ENCODE data around the gene DYNLL2. TPM values are rescaled to one million over a fixed set of nuclear protein-coding genes. Genes with fewer than 3 reads are reported as not detected.
A peak's percentile ranks its signal among the peaks of the same experiment; 100 is the strongest.
"Not testable (repeated sequence)": the region's sequence is repeated elsewhere in the genome, so short reads cannot be mapped to it uniquely, and the experiment has no call there.

Gene DYNLL2
- total RNA-seq, result 10 to 100 TPM; 30.1 to 31.9 TPM

- Mint-ChIP-seq H3K9me3 (no peaks in the 10 kb centered on the region), H3K36me3 (ENCODE audit: low read depth) (peaks cover 25% of the 10 kb centered on the region), H3K27ac (peak within 1 kb of the TSS; percentile 87), H3K4me3 (peak within 1 kb of the TSS; percentile 87), H3K27me3 (peaks cover 25% of the 10 kb centered on the region), H3K4me1 (peaks cover 42% of the 10 kb centered on the region)
- POLR2A ChIA-PET, result interaction anchor here (0.8 kb wide), 1 partner anchor 75 kb away, joined by 4 read pairs; no protein-coding TSS in a partner anchor
- DNase-seq, result peak; percentile 91
- CTCF ChIA-PET, result interaction anchor here (1.4 kb wide), 1 partner anchor 134 kb away, joined by 3 read pairs; no protein-coding TSS in a partner anchor
Observed at GRCh38 chr17:58082870-58083490, at the start of gene DYNLL2. Gene DYNLL2, plus strand, starts transcription at chr17:58083419. Its CDS starts 3,672 bp downstream, at chr17:58087091.

GRCh38 chr17:58039975-58040374 lies 43.2 kb upstream of the DYNLL2 start:
- Mint-ChIP-seq H3K9me3 (no peaks in the 10 kb centered on the region), H3K36me3 (ENCODE audit: low read depth) (no peaks in the 10 kb centered on the region), H3K4me1 (no peaks in the 10 kb centered on the region), H3K4me3 (no peak overlapping the region), H3K27ac (no peak overlapping the region), H3K27me3 (peaks cover 32% of the 10 kb centered on the region)
- CTCF ChIA-PET, result no interaction called here
- POLR2A ChIA-PET, result no interaction called here
- no peak for DNase-seq

DNA sequence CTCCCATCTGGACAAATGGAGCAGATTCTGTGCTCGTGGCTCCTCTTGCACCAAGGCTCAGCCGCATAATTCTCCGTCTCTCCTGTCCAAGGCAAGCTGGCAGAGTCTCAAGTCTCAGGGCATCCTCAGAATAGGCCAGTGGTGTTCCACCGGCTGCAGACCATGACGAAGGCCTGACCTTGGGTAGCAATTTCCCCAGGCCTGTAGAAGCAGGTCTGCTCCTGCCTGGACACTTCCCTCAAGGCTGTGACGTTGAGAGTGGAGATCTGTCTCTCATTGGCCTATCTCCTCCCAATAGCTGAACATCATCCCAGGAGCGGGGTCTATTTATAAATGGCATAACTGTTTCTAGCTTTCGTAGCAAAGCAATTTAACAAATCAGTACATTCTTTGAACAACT lies 42.8 kb upstream of the DYNLL2 start:
- Mint-ChIP-seq H3K4me3 (no peak overlapping the region), H3K36me3 (ENCODE audit: low read depth) (no peaks in the 10 kb centered on the region), H3K27ac (no peak overlapping the region), H3K9me3 (no peaks in the 10 kb centered on the region), H3K27me3 (peaks cover 30% of the 10 kb centered on the region), H3K4me1 (no peaks in the 10 kb centered on the region)
- CTCF ChIA-PET, result no interaction called here
- POLR2A ChIA-PET, result no interaction called here
- no peak for DNase-seq

DNA sequence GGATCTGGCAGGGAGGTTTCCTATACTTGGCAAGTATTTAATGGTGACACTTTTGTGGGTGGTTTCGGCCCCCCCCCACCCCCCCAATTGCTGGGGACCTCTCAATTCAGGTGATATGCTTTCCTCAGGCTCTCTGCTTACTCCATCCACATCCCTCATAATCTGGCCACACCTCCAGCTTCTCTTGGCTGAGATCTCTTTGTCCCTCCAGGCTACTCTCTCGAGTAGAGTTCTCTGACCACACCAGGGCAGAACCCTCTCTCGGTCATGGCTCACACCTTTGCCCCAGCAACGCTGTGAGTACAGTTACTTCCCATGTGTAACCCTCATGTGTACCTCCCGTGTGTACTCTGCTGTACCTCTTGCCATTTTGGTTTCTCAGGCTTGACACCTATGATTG lies 42.1 kb upstream of the DYNLL2 start:
- peaks cover 31% of the 10 kb centered on the region for H3K27me3 Mint-ChIP-seq
- H3K36me3 Mint-ChIP-seq (ENCODE audit: low read depth), result no peaks in the 10 kb centered on the region
- no peak overlapping the region for H3K27ac Mint-ChIP-seq
- H3K4me3 Mint-ChIP-seq, result no peak overlapping the region
- POLR2A ChIA-PET, result no interaction called here
- CTCF ChIA-PET, result no interaction called here
- no peaks in the 10 kb centered on the region for H3K4me1 Mint-ChIP-seq
- H3K9me3 Mint-ChIP-seq, result no peaks in the 10 kb centered on the region
- DNase-seq, result no peak

- Mint-ChIP-seq H3K9me3 (no peaks in the 10 kb centered on the region), H3K4me1 (no peaks in the 10 kb centered on the region), H3K27me3 (peaks cover 25% of the 10 kb centered on the region), H3K27ac (no peak overlapping the region), H3K4me3 (no peak overlapping the region), H3K36me3 (ENCODE audit: low read depth) (no peaks in the 10 kb centered on the region)
- ChIA-PET POLR2A (no interaction called here), CTCF (interaction anchor here (1.2 kb wide), 1 partner anchor 152 kb away, joined by 3 read pairs; no protein-coding TSS in a partner anchor)
- no peak for DNase-seq
Observed at GRCh38 chr17:58043221-58044181, 39.7 kb upstream of the DYNLL2 start.

DNA sequence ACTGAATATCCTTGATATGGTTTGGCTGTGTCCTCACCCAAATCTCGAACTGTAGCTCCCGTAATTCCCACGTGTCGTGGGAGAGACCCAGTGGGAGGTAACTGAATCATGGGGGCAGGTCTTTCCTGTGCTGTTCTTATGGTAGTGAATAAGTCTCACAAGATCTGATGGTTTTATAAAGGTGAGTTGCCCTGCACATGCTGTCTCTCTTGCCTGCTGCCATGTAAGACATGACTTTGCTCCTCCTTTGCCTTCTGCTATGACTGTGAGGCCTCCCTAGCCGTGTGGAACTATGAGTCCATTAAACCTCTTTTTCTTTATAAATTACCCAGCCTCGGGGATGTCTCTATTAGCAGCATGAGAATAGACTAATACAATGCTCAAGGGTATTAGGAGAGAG lies 39.0 kb upstream of the DYNLL2 start:
- H3K27ac Mint-ChIP-seq; DNase-seq; H3K36me3 Mint-ChIP-seq (ENCODE audit: low read depth); POLR2A ChIA-PET; H3K9me3 Mint-ChIP-seq; H3K4me1 Mint-ChIP-seq; H3K4me3 Mint-ChIP-seq: not testable (repeated sequence)
- peaks cover 24% of the 10 kb centered on the region for H3K27me3 Mint-ChIP-seq
- CTCF ChIA-PET, result interaction anchor here (1.1 to 1.2 kb wide), 2 partner anchors 20 to 153 kb away, joined by 3 read pairs; no protein-coding TSS in a partner anchor

GRCh38 chr17:58046239-58047094 lies 36.8 kb upstream of the DYNLL2 start:
- Mint-ChIP-seq H3K4me3 (no peak overlapping the region), H3K4me1 (no peaks in the 10 kb centered on the region), H3K27ac (no peak overlapping the region), H3K9me3 (no peaks in the 10 kb centered on the region), H3K27me3 (peaks cover 20% of the 10 kb centered on the region), H3K36me3 (ENCODE audit: low read depth) (no peaks in the 10 kb centered on the region)
- no peak for DNase-seq
- ChIA-PET CTCF (interaction anchor here (1.2 kb wide), 1 partner anchor 14 kb away, joined by 3 read pairs; no protein-coding TSS in a partner anchor), POLR2A (no interaction called here)

GRCh38 chr17:58047376-58048150 lies 35.7 kb upstream of the DYNLL2 start:
- Mint-ChIP-seq H3K4me1 (no peaks in the 10 kb centered on the region), H3K27ac (no peak overlapping the region), H3K27me3 (peaks cover 16% of the 10 kb centered on the region), H3K9me3 (no peaks in the 10 kb centered on the region), H3K4me3 (no peak overlapping the region), H3K36me3 (ENCODE audit: low read depth) (no peaks in the 10 kb centered on the region)
- CTCF ChIA-PET, result interaction anchor here (0.6 to 1.2 kb wide), 3 partner anchors 13 to 1115 kb away, joined by 3 to 5 read pairs (median 3); no protein-coding TSS in a partner anchor
- POLR2A ChIA-PET, result no interaction called here
- no peak for DNase-seq

GRCh38 chr17:58049533-58049932 lies 33.7 kb upstream of the DYNLL2 start:
- H3K36me3 Mint-ChIP-seq (ENCODE audit: low read depth), result no peaks in the 10 kb centered on the region
- H3K27me3 Mint-ChIP-seq, result peaks cover 12% of the 10 kb centered on the region
- H3K4me1 Mint-ChIP-seq, result peaks cover 7% of the 10 kb centered on the region
- CTCF ChIA-PET, result interaction anchor here (1.3 kb wide), 1 partner anchor 26 kb away, joined by 3 read pairs; no protein-coding TSS in a partner anchor
- no peak overlapping the region for H3K27ac Mint-ChIP-seq
- no peaks in the 10 kb centered on the region for H3K9me3 Mint-ChIP-seq
- no peak overlapping the region for H3K4me3 Mint-ChIP-seq
- POLR2A ChIA-PET, result no interaction called here
- DNase-seq, result no peak

DNA sequence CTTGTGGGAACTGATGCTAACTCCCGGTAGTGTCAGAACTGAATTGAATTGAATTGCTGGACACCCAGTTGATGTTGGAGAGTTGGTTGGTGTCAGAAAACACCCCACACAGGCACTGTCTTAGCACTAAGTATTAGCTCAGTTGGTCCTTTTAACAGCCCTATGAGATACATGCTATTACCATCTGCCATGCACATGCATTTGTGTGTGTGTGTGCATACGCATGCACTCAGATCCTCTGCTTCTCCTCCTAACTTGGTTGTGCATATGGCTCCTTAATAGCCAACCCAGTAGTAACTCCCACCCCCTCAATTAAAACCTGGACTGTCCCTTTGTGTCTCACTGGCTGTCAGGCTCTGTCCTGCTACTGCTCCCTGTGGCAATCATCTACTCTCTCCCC lies 32.3 kb upstream of the DYNLL2 start:
- ChIA-PET POLR2A (no interaction called here), CTCF (interaction anchor here (0.9 to 1.3 kb wide), 2 partner anchors 10 to 25 kb away, joined by 3 to 4 read pairs; no protein-coding TSS in a partner anchor)
- no peak overlapping the region for H3K4me3 Mint-ChIP-seq
- no peaks in the 10 kb centered on the region for H3K9me3 Mint-ChIP-seq
- H3K27ac Mint-ChIP-seq, result no peak overlapping the region
- peaks cover 12% of the 10 kb centered on the region for H3K27me3 Mint-ChIP-seq
- no peak for DNase-seq
- H3K36me3 Mint-ChIP-seq (ENCODE audit: low read depth), result no peaks in the 10 kb centered on the region
- H3K4me1 Mint-ChIP-seq, result peaks cover 7% of the 10 kb centered on the region

GRCh38 chr17:58051468-58051867 lies 31.8 kb upstream of the DYNLL2 start:
- POLR2A ChIA-PET, result no interaction called here
- no peak overlapping the region for H3K27ac Mint-ChIP-seq

DNA sequence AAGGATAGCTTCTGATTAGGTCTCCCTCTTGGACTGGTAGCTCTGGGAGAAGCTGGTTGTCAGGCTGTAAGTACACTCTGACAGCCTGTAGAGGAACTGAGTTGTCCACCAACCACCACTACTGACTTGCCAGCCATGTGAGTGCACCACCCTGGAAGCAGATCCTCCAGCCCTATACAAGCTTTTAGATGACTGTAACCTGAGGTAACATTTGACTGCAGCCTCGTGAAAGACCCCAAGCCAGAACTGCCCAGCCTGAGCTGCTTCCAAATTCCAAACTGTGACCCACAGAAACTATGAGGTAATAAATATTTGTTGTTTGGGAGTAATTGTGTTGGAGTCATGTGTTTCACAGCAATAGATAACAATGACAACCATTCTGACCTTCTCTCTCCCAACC lies 30.8 kb upstream of the DYNLL2 start:
- Mint-ChIP-seq H3K9me3 (no peaks in the 10 kb centered on the region), H3K4me3 (no peak overlapping the region), H3K36me3 (ENCODE audit: low read depth) (no peaks in the 10 kb centered on the region), H3K27ac (no peak overlapping the region), H3K27me3 (peaks cover 13% of the 10 kb centered on the region), H3K4me1 (peaks cover 7% of the 10 kb centered on the region)
- no peak for DNase-seq
- POLR2A ChIA-PET, result no interaction called here
- CTCF ChIA-PET, result interaction anchor here (0.5 kb wide), 1 partner anchor 1188 kb away, joined by 3 read pairs; no protein-coding TSS in a partner anchor

More at GRCh38 chr17:58051468-58051867, 31.8 kb upstream of the DYNLL2 start:
- CTCF ChIA-PET, result interaction anchor here (0.5 kb wide), 1 partner anchor 274 kb away, joined by 3 read pairs; no protein-coding TSS in a partner anchor
- peaks cover 12% of the 10 kb centered on the region for H3K27me3 Mint-ChIP-seq
- H3K4me1 Mint-ChIP-seq, result peaks cover 7% of the 10 kb centered on the region
- H3K4me3 Mint-ChIP-seq, result no peak overlapping the region
- H3K36me3 Mint-ChIP-seq (ENCODE audit: low read depth), result no peaks in the 10 kb centered on the region
- no peak for DNase-seq
- H3K9me3 Mint-ChIP-seq, result no peaks in the 10 kb centered on the region
